NCI-H748 treated with DMSO at 0.1 percent for 48 hours (cell line): ENCODE data around the gene SLC12A3.

Experiments used
- DNase-seq: peaks from one replicate; lab custom pipeline; 2025; lab: John Stamatoyannopoulos, UW

SLC12A3 gene

GRCh38 chr16:56943761-56944375 is 78.9 kb downstream of the SLC12A3 start:
- DNase-seq = no peak

GRCh38 chr16:56944954-56945839 is 80.2 kb downstream of the SLC12A3 start:
- no peak for DNase-seq

GRCh38 chr16:56945847-56946527 is 81.0 kb downstream of the SLC12A3 start:
- DNase-seq = no peak

GRCh38 chr16:56946767-56947603 is 82.0 kb downstream of the SLC12A3 start:
- DNase-seq = no peak

GRCh38 chr16:56947604-56947995 is 82.6 kb downstream of the SLC12A3 start:
- no peak for DNase-seq

GRCh38 chr16:56948234-56948633 is 83.2 kb downstream of the SLC12A3 start:
- DNase-seq = no peak

GRCh38 chr16:56950051-56950450 is 85.0 kb downstream of the SLC12A3 start:
- DNase-seq = no peak

- no peak for DNase-seq
These were observed 85.4 kb downstream of the SLC12A3 start for GRCh38 chr16:56950455-56950854.

- no peak for DNase-seq
These were observed 86.1 kb downstream of the SLC12A3 start for GRCh38 chr16:56950881-56951771.

GRCh38 chr16:56953006-56953405 is 88.0 kb downstream of the SLC12A3 start:
- DNase-seq = no peak

GRCh38 chr16:56956076-56956475 is 91.1 kb downstream of the SLC12A3 start:
- DNase-seq = no peak

GRCh38 chr16:56956756-56957155 is 91.7 kb downstream of the SLC12A3 start:
- no peak for DNase-seq

- no peak for DNase-seq
These were observed 95.8 kb downstream of the SLC12A3 start for GRCh38 chr16:56960681-56961281.

GRCh38 chr16:56961386-56961785 is 96.4 kb downstream of the SLC12A3 start:
- DNase-seq = no peak

GRCh38 chr16:56961851-56962281 is 96.9 kb downstream of the SLC12A3 start, which contains the start of gene CETP:
TSS of gene CETP (plus strand) at chr16:56961950. CDS start at chr16:56961980, 30 bp downstream.
- DNase-seq = no peak

- DNase-seq = no peak
These were observed 99.5 kb downstream of the SLC12A3 start for GRCh38 chr16:56964243-56965148.
